Osteocyte (in vitro differentiated cells): ENCODE data around the gene TMEM41B. TPM values are rescaled to one million over a fixed set of nuclear protein-coding genes. Genes with fewer than 3 reads are reported as not detected.
A peak's percentile ranks its signal among the peaks of the same experiment; 100 is the strongest.

Experiments
- DNase-seq: peaks from one replicate; pipeline ENCODE4 v3.0.0; 2021; ENCODE audit warnings: mixed read lengths; ENCODE audit not compliant: unreplicated experiment; ENCODE audit errors: extremely low spot score
- H3K27ac Mint-ChIP-seq: one replicate; pipeline ENCODE4 v1.8.0; 2021; ENCODE audit warnings: mild to moderate bottlenecking, mixed read lengths; ENCODE audit not compliant: unreplicated experiment
- H3K27me3 Mint-ChIP-seq: one replicate; pipeline ENCODE4 v1.8.0; 2021; ENCODE audit warnings: mixed read lengths; ENCODE audit not compliant: unreplicated experiment
- H3K36me3 Mint-ChIP-seq: one replicate; pipeline ENCODE4 v1.8.0; 2021; ENCODE audit warnings: mixed read lengths; ENCODE audit not compliant: unreplicated experiment
- H3K4me1 Mint-ChIP-seq: one replicate; pipeline ENCODE4 v1.8.0; 2021; ENCODE audit warnings: mixed read lengths; ENCODE audit not compliant: unreplicated experiment
- H3K4me3 Mint-ChIP-seq: one replicate; pipeline ENCODE4 v1.8.0; 2021; ENCODE audit warnings: mild to moderate bottlenecking, moderate library complexity, mixed read lengths; ENCODE audit not compliant: unreplicated experiment
- H3K9me3 Mint-ChIP-seq: one replicate; pipeline ENCODE4 v1.8.0; 2021; ENCODE audit warnings: mixed read lengths; ENCODE audit not compliant: unreplicated experiment
- total RNA-seq: library from RNA; stranded (reverse); gene quantifications from 2 replicates; pipeline ENCODE4 v1.2.1, GENCODE V29; 2021
- TF ChIP-seq, protein P1 (sequence below): fragments of 200-600 bp; sonication (generic); IDR thresholded peaks from 2 replicates; pipeline ENCODE4 v1.5.0; 2021; ENCODE audit warnings: antibody characterized with exemption, mild to moderate bottlenecking, moderate library complexity

Gene TMEM41B
- total RNA-seq, 1 donor from 2014 or later: 32.3 TPM

DNA sequence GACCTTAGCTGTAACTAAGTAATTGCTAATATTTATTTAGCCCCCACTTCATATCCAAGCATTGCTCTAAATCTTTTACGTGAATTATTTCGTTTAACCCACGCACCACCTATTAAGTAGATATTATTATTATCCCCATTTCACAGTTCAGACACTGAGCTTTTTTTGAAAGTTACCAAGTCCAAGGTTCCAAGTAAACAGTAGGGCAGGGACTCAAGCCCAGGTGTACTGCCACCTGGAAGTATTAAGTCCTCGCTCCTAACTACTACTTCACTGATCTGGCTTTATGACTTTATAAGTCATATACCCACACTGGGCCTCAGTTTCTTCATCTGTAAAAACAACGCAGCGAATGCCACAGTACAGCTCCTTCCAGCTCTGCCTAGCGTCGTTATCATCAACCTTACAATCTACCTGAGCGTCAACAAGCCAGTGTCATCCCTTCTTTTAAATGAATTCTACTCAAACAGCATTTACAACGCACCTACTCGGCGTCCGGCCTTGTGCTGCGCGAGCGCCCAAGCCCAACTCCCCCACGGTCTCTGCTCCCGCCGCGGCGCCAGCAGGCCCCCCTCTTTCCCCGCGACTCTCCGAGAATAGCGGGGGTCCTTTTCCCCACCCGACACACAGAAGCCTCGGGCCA, 624 bp downstream of the TMEM41B start:
- H3K4me1 Mint-ChIP-seq: peaks cover 22% of the 10 kb centered on the region
- TF ChIP-seq, protein P1, sequence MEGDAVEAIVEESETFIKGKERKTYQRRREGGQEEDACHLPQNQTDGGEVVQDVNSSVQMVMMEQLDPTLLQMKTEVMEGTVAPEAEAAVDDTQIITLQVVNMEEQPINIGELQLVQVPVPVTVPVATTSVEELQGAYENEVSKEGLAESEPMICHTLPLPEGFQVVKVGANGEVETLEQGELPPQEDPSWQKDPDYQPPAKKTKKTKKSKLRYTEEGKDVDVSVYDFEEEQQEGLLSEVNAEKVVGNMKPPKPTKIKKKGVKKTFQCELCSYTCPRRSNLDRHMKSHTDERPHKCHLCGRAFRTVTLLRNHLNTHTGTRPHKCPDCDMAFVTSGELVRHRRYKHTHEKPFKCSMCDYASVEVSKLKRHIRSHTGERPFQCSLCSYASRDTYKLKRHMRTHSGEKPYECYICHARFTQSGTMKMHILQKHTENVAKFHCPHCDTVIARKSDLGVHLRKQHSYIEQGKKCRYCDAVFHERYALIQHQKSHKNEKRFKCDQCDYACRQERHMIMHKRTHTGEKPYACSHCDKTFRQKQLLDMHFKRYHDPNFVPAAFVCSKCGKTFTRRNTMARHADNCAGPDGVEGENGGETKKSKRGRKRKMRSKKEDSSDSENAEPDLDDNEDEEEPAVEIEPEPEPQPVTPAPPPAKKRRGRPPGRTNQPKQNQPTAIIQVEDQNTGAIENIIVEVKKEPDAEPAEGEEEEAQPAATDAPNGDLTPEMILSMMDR: no peak
- H3K27me3 Mint-ChIP-seq: peaks cover 6% of the 10 kb centered on the region
- DNase-seq: no peak
- peak overlapping the region; percentile 93 for H3K27ac Mint-ChIP-seq
- H3K4me3 Mint-ChIP-seq: peak overlapping the region; percentile 96
- H3K9me3 Mint-ChIP-seq: no peaks in the 10 kb centered on the region
- no peaks in the 10 kb centered on the region for H3K36me3 Mint-ChIP-seq

DNA sequence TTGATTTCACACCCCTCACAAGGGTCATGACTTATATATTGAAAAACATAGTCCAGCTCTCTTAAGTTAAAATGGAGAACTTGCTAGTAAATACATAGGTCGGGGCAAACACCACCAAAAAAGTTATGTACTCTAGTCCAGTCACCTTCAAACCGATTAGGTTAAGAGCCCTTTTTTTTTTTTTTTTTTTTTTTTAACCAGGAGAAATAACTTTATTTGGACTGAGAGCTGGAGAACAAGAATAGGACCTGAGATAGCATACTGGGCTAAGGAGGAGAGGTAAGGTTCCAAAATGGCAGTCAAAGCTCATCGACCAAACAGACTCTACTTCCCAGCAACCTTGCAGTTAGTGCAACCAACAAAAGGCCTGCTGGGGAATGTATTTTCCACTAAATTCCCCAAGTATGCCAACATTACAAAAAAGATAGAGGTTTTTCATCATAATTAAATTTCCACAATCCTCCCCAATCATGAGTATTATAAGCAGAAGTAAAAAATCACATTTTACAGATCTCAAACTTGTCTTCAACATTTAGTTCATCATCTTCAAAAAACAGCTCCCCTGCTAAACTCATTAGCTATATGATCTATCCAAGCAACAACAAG, 3.8 kb downstream of the TMEM41B start:
- Mint-ChIP-seq H3K4me3 (no peak overlapping the region), H3K4me1 (peaks cover 29% of the 10 kb centered on the region), H3K9me3 (no peaks in the 10 kb centered on the region), H3K27me3 (no peaks in the 10 kb centered on the region), H3K27ac (no peak overlapping the region), H3K36me3 (peaks cover 2% of the 10 kb centered on the region)
- no peak for DNase-seq
- TF ChIP-seq, protein P1: no peak

DNA sequence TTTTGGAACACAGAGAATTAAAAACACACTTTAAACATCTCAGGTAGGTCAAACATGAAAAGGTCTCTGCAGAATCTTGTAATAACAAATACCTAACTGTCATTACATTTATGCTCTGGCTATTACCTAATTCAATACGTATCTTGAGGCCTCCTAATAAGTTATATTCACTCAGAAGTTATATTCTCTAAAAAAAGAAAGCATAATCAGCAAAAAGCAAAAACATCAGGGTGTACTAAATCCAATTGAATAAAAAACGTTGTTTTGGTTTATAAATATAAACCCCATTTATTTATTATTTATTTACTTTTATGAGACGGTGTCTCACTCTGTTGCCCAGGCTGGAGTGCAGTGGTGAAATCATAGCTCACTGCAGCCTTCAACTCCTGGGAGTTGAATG, 10.2 kb downstream of the TMEM41B start:
- peaks cover 6% of the 10 kb centered on the region for H3K4me1 Mint-ChIP-seq
- H3K27ac Mint-ChIP-seq: no peak overlapping the region
- no peak overlapping the region for H3K4me3 Mint-ChIP-seq

DNA sequence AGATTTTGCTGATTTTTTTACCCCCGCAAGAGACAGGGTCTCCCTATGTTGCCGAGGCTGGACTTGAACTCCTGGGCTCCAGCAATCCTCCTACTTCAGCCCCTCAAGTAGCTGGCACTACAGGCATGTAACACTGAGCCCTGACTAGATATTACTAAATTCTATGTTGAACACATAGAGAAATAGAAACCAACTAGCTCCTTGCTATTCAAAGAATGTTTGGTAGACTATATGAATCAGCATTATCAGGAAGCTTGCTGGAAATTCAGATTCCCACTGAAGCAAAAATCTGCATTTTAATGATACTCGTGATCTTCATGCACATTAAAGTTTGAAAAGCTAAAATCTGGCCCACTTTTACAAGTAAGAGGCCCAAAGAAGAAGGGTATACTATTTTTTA, 11.9 kb downstream of the TMEM41B start:
- H3K4me1 Mint-ChIP-seq: peaks cover 3% of the 10 kb centered on the region
- H3K4me3 Mint-ChIP-seq: no peak overlapping the region
- no peak for DNase-seq
- H3K27me3 Mint-ChIP-seq: no peaks in the 10 kb centered on the region
- TF ChIP-seq, protein P1: no peak
- H3K27ac Mint-ChIP-seq: no peak overlapping the region
- H3K9me3 Mint-ChIP-seq: no peaks in the 10 kb centered on the region
- H3K36me3 Mint-ChIP-seq: peaks cover 2% of the 10 kb centered on the region

More for the DNA sequence above, 10.2 kb downstream of the TMEM41B start:
- Mint-ChIP-seq H3K9me3 (no peaks in the 10 kb centered on the region), H3K36me3 (peaks cover 2% of the 10 kb centered on the region), H3K27me3 (no peaks in the 10 kb centered on the region)
- TF ChIP-seq, protein P1: no peak
- DNase-seq: no peak

DNA sequence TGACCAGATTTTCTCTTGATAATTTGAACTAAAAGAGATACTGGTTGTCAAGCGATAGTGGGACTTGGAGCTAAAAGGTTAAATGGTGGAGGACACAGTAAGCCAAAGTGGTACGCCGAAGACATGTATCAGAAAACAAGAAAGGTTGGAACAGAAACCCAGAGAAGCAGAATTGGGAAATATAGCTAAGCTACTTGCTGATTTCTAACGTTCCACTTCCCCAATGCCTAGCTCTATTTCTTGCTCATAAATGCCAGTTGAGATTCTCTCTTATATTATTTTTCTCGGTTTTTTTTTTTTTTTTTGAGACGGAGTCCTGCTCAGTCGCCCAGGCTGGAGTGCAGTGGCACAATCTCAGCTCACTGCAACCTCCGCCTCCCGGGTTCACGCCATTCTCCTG, 12.7 kb downstream of the TMEM41B start:
- no peaks in the 10 kb centered on the region for H3K9me3 Mint-ChIP-seq
- no peak overlapping the region for H3K4me3 Mint-ChIP-seq
- H3K27me3 Mint-ChIP-seq: no peaks in the 10 kb centered on the region
- TF ChIP-seq, protein P1: no peak
- H3K27ac Mint-ChIP-seq: no peak overlapping the region
- peaks cover 2% of the 10 kb centered on the region for H3K36me3 Mint-ChIP-seq
- H3K4me1 Mint-ChIP-seq: peaks cover under 1% of the 10 kb centered on the region
- DNase-seq: no peak
